ENCODE results near the gene GOLGA2.

The GOLGA2 gene

DNA sequence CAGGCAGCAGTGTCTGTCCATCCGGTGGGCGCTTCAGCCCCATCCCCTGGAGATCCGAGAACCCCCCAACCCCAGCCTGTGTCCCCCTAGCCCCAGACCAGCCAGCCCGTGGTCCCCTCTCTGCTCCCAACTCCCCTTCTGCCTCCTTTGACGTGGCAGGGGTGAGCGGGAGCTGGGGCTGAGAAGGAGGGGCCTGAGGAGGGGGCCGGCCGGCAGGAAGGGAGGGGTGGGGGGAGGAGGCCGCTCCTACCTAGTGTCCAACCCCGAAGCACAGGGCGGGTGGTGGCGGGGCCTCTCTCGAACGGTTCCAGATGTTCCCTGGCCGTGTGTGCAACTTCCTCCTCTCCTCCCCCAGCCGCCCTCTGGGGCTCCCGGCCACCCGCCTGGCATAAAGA lies 31.0 kb downstream of the GOLGA2 start:
- DNase-seq (ENCODE audit: low read depth): no peak
- TF ChIP-seq, protein P1, sequence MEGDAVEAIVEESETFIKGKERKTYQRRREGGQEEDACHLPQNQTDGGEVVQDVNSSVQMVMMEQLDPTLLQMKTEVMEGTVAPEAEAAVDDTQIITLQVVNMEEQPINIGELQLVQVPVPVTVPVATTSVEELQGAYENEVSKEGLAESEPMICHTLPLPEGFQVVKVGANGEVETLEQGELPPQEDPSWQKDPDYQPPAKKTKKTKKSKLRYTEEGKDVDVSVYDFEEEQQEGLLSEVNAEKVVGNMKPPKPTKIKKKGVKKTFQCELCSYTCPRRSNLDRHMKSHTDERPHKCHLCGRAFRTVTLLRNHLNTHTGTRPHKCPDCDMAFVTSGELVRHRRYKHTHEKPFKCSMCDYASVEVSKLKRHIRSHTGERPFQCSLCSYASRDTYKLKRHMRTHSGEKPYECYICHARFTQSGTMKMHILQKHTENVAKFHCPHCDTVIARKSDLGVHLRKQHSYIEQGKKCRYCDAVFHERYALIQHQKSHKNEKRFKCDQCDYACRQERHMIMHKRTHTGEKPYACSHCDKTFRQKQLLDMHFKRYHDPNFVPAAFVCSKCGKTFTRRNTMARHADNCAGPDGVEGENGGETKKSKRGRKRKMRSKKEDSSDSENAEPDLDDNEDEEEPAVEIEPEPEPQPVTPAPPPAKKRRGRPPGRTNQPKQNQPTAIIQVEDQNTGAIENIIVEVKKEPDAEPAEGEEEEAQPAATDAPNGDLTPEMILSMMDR (conservative IDR thresholded peaks at IDR 0.05; ENCODE audit: low read depth, low read length): no peak
- no peak overlapping the region for H3K4me3 ChIP-seq (ENCODE audit: low read length)

DNA sequence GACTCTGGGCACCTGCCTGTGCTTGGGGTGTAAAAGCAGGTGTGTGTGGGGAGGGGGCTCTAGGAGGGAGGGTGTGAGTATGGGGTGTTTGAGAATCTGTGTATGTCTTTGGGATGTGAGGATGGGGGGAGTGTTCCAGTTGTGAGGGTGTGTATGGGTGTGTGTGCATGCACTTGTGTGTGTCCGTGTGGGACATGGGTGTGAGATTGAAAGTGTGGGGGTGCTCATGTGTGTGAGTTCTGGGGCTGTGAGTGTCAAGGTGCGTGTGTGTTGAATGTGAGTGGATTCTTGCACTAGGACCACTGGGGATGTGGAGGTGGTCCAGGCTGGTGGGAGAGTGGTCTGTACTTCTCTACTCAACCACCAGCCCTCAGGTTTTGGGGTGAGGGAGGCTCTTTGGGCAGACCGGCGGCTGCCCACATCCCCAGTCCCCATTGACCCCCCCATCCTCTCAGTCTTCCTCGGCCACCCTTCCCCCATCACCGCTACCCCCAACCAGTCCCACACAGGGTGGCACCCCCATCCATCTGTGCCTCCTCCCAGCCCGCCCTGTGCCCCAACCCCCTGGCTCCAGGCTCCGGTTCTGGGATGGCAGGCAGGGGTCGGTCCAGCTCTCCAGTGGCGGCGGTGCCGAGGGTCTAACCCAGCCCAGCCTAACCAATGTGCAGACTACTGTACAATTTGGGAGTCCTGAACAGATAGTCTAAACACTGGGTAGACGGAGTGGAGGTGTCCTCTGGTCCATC lies 31.5 kb downstream of the GOLGA2 start:
- DNase-seq (ENCODE audit: low read depth): no peak
- no peak overlapping the region for H3K4me3 ChIP-seq (ENCODE audit: low read length)
- TF ChIP-seq, protein P1 (conservative IDR thresholded peaks at IDR 0.05; ENCODE audit: low read depth, low read length): no peak

DNA sequence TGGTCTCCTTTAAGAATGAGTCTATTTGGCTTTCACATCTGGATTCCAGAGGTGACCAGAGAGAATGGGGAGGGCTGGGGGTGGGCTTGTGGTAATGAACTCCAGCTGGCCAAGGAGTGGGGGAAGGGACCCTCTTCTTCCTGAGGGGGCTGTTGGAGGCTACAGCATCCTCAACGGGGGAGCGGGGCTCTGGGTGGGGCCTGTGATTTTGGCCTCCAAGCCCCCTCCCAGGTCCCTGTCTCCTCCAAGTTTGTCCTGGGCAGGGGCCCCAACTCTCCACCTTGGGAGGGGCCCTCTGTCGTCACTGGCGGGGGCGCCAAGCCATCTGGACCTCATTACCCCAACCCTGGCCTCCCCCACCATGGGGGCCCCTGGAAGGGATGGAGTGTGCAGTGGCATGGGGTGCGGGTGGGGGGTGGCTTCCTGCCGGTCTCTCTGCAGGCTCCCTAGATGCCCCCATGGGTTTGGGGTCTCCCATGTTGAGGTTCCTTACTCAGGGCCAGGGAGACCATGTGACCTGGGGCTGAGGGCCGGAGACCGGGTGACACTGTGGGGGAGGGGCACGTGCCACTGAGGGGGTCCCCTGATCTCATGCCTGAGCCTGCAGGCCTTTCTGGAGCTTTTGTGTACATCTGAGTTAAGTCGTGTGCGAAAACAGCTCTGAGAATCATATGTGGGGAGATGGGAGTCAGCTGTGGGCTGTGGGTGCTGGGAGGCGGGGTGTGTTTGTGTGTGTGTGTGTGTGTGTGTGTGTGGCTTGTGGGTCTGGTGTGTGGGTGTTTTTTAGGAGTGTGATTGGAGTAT lies 32.4 kb downstream of the GOLGA2 start:
- TF ChIP-seq, protein P1 (conservative IDR thresholded peaks at IDR 0.05; ENCODE audit: low read depth, low read length): no peak
- DNase-seq (ENCODE audit: low read depth): no peak
- H3K4me3 ChIP-seq (ENCODE audit: low read length): no peak overlapping the region

DNA sequence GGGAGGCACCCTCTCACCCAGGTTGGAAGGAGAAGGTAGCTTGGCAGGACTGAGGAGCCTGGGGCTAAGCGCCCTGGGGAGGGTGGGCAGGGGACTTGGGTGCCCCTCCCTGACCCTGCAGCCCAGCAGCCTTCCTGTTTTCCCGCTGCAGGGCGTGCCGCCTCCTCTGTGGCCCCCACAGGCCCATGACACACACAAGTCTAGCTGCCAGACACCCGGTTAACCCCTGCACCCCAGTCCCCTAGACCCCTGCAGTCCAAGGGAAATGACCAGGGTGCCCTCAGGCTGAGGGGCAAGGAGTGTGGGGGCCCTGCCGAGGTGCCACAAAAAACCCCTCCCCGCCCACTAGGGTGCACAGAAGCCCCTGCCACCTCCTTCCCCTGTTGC lies 33.0 kb downstream of the GOLGA2 start:
- H3K4me3 ChIP-seq (ENCODE audit: low read length): no peak overlapping the region
- TF ChIP-seq, protein P1 (conservative IDR thresholded peaks at IDR 0.05; ENCODE audit: low read depth, low read length): no peak
- DNase-seq (ENCODE audit: low read depth): no peak

DNA sequence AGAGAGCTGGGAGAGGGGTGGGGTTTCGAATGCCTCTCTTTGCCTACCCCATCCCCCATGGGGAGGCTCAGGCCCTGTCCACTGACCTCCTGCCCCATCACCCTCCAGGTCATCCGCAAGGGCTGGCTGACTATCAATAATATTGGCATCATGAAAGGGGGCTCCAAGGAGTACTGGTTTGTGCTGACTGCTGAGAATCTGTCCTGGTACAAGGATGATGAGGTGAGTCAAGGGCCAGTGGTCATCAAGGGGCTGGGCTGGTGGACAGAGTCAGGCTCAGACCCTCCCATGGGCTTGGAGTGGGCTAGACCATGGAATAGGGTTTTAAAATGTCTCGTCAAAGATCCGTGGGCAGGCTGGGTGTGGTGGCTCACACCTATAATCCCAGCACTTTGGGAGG lies 33.7 kb downstream of the GOLGA2 start:
- DNase-seq (ENCODE audit: low read depth): no peak
- TF ChIP-seq, protein P1 (conservative IDR thresholded peaks at IDR 0.05; ENCODE audit: low read depth, low read length): no peak
- no peak overlapping the region for H3K4me3 ChIP-seq (ENCODE audit: low read length)

DNA sequence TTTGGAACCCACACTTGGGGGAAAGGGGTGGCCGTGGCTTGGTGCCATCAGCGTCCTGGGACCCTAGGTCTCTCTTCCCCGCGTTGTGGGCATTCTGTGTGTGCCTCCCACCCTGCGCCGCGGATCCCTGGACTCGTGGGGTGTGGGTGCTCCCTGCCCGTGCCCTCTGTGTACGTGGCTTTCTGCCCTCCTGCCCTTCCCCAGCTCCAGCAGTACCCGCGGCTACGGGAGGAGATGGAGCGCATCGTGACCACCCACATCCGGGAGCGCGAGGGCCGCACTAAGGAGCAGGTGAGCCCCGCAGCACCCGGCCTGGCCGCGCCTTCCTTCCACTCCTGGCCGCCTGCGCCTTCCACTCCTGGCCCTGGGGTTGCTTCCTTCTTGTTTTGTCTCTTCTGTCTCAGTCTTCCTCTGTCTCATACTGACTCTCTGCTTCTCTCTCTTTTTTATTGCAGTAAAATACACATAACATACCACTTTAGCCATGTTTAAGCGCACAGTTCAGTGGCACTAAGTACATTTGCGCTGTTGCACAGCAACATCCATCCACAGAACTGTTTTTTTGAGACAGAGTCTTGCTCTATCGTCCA lies 41.9 kb downstream of the GOLGA2 start:
- TF ChIP-seq, protein P1 (conservative IDR thresholded peaks at IDR 0.05; ENCODE audit: low read depth, low read length): no peak
- H3K4me3 ChIP-seq (ENCODE audit: low read length): no peak overlapping the region
- DNase-seq (ENCODE audit: low read depth): no peak
